NT2/D1 (cell line): ENCODE data around the gene LRRC8C.

Experiments
- DNase-seq: peaks from one replicate; pipeline ENCODE4 v3.0.0-alpha.2; 2011; ENCODE audit warnings: low read depth, low spot score
- H3K27me3 ChIP-seq: 2 replicates; pipeline ENCODE4 v1.6.0; 2011; ENCODE audit warnings: mild to moderate bottlenecking; ENCODE audit not compliant: insufficient read length, insufficient read depth
- H3K36me3 ChIP-seq: 2 replicates; pipeline ENCODE4 v1.6.1; 2011; ENCODE audit warnings: mild to moderate bottlenecking, low read length, mixed read lengths; ENCODE audit not compliant: insufficient read depth, insufficient read length
- H3K4me1 ChIP-seq: 2 replicates; pipeline ENCODE4 v1.5.1; 2011; ENCODE audit not compliant: insufficient read depth, insufficient read length
- H3K4me3 ChIP-seq: 2 replicates; pipeline ENCODE4 v1.5.1; 2011; ENCODE audit warnings: low read depth; ENCODE audit not compliant: insufficient read length
- H3K9ac ChIP-seq: 2 replicates; pipeline ENCODE4 v1.6.0; 2011; ENCODE audit warnings: low read depth; ENCODE audit not compliant: insufficient read length
- H3K9me3 ChIP-seq: 2 replicates; pipeline ENCODE4 v1.5.1; 2011; ENCODE audit warnings: mild to moderate bottlenecking, low read length; ENCODE audit not compliant: insufficient read depth
- SUZ12 ChIP-seq: IDR thresholded peaks from 2 replicates; pipeline ENCODE4 v1.6.1; 2011; ENCODE audit not compliant: insufficient read length, insufficient read depth; ENCODE audit errors: extremely low read depth
- YY1 ChIP-seq: IDR thresholded peaks from 2 replicates; pipeline ENCODE4 v1.6.1; 2011; ENCODE audit not compliant: insufficient read length, insufficient read depth
- ZNF274 ChIP-seq: IDR thresholded peaks from 2 replicates; pipeline ENCODE4 v1.6.1; 2011; ENCODE audit warnings: mild to moderate bottlenecking, low read depth, low read length

The LRRC8C gene

GRCh38 chr1:89732643-89733222, 99.8 kb downstream of the LRRC8C start:
- TF ChIP-seq ZNF274 (no peak), SUZ12 (no peak), YY1 (no peak)
- Histone ChIP-seq H3K4me3 (no peak overlapping the region), H3K9me3 (no peaks in the 10 kb centered on the region)

GRCh38 chr1:89733748-89734147, 100.8 kb downstream of the LRRC8C start:
- Histone ChIP-seq H3K36me3 (no peaks in the 10 kb centered on the region), H3K9me3 (no peaks in the 10 kb centered on the region), H3K4me3 (no peak overlapping the region), H3K27me3 (no peaks in the 10 kb centered on the region), H3K4me1 (no peaks in the 10 kb centered on the region), H3K9ac (no peak overlapping the region)
- TF ChIP-seq SUZ12 (no peak), ZNF274 (no peak), YY1 (no peak)
- DNase-seq: no peak

More at GRCh38 chr1:89732643-89733222, 99.8 kb downstream of the LRRC8C start:
- Histone ChIP-seq H3K9ac (no peak overlapping the region), H3K36me3 (no peaks in the 10 kb centered on the region), H3K4me1 (no peaks in the 10 kb centered on the region), H3K27me3 (no peaks in the 10 kb centered on the region)
- no peak for DNase-seq

GRCh38 chr1:89734442-89734841, 101.5 kb downstream of the LRRC8C start:
- Histone ChIP-seq H3K9me3 (no peaks in the 10 kb centered on the region), H3K9ac (no peak overlapping the region), H3K36me3 (no peaks in the 10 kb centered on the region), H3K27me3 (no peaks in the 10 kb centered on the region), H3K4me3 (no peak overlapping the region), H3K4me1 (no peaks in the 10 kb centered on the region)
- DNase-seq: no peak
- no peak for TF ChIP-seq YY1
- no peak for TF ChIP-seq ZNF274
- TF ChIP-seq SUZ12: no peak

DNA sequence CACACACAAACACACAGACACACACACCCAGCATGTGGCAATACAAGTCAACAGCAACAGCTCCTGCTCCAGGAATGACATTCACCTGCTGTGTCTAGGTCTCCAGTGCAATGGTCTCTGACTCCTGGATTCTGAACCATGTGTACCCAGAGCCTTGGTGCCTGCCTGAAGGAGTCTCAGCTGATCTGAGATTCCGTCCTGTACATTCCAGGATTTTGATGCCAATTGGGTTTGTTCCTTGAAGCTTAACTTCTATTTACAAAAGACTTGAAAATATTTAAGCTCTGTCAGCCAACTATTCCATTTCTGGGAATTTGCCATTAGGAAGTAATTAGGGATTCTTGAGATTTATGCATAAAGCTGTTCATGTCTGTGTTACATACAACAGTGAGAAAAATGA, 102.6 kb downstream of the LRRC8C start:
- H3K27me3 ChIP-seq: no peaks in the 10 kb centered on the region
- H3K4me1 ChIP-seq: no peaks in the 10 kb centered on the region
- H3K4me3 ChIP-seq: no peak overlapping the region
- no peaks in the 10 kb centered on the region for H3K9me3 ChIP-seq
- no peak overlapping the region for H3K9ac ChIP-seq
- no peak for DNase-seq
- H3K36me3 ChIP-seq: no peaks in the 10 kb centered on the region
- TF ChIP-seq SUZ12: no peak
- no peak for TF ChIP-seq ZNF274
- no peak for TF ChIP-seq YY1

- TF ChIP-seq ZNF274: no peak
- no peak for TF ChIP-seq YY1
- no peak for TF ChIP-seq SUZ12
- no peak overlapping the region for H3K4me3 ChIP-seq
- no peak overlapping the region for H3K9ac ChIP-seq
- peaks cover 12% of the 10 kb centered on the region for H3K9me3 ChIP-seq
- H3K27me3 ChIP-seq: no peaks in the 10 kb centered on the region
- H3K4me1 ChIP-seq: no peaks in the 10 kb centered on the region
- DNase-seq: no peak
- H3K36me3 ChIP-seq: no peaks in the 10 kb centered on the region
Measured at GRCh38 chr1:89736937-89737733, 104.2 kb downstream of the LRRC8C start.

DNA sequence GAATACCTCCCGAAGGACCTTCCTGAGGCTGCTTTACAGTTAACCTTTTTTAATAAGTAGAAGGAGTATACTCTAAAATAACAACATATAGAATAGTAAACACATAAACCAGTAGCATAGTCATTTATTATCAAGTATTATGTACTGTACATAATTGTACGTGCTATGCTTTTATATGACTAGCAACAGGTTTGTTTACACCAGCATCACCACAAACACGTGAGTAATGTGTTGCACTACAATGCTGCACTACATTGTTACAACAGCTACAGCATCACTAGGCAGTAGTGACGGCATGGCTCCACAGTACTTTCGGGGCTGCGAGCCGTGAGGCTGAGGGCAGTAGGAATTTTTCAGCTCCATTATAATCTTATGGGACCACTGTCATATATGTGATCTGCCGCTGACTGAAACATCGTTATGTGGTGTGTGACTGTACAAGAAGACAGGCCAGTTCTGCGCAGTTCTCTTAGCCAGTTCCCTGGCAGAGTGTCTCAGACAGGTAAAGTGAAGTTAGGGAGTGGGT, 105.1 kb downstream of the LRRC8C start:
- H3K4me3 ChIP-seq: no peak overlapping the region
- no peaks in the 10 kb centered on the region for H3K27me3 ChIP-seq
- DNase-seq: no peak
- H3K9me3 ChIP-seq: peaks cover 13% of the 10 kb centered on the region
- H3K36me3 ChIP-seq: no peaks in the 10 kb centered on the region
- no peak overlapping the region for H3K9ac ChIP-seq
- no peaks in the 10 kb centered on the region for H3K4me1 ChIP-seq
- TF ChIP-seq YY1 (no peak), SUZ12 (no peak), ZNF274 (no peak)
